ENCODE data around the gene OR2K2.

The OR2K2 gene, protein sequence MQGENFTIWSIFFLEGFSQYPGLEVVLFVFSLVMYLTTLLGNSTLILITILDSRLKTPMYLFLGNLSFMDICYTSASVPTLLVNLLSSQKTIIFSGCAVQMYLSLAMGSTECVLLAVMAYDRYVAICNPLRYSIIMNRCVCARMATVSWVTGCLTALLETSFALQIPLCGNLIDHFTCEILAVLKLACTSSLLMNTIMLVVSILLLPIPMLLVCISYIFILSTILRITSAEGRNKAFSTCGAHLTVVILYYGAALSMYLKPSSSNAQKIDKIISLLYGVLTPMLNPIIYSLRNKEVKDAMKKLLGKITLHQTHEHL

DNA sequence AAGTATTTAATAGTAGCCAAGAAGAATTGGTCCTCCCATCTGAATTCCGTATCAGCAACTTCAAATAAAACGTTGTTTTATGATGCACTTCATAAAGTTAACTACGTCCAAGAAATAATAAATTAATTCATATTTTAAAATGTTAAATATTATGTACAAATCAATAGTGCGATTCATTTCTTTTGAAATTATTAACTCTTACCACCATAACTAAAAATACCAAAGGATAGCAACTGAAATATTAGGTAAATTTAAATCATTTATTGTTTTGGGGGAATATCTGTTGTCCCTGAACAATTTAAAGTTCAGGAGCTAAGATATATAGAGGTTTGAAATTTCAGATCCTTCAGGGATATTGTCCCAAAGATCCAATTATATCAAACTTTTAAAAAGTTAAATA, at the start of gene OR2K2:
Gene OR2K2 (minus strand): TSS at position 101 of the 400 bp plus-strand sequence. CDS start 1,791 bp downstream, outside the sequence.
- no peak within 1 kb of the TSS for H3K4me3 ChIP-seq (ENCODE audit: low read length)
- H3K27ac ChIP-seq (ENCODE audit: low read depth, low read length) = no peak within 1 kb of the TSS
- no peaks in the 10 kb centered on the region for H3K27me3 ChIP-seq (ENCODE audit: control insufficient read depth, insufficient read depth, low read length)
- no peak within 1 kb of the TSS for H3K9ac ChIP-seq (ENCODE audit: low read length)
- no peaks in the 10 kb centered on the region for H3K4me1 ChIP-seq (ENCODE audit: control insufficient read depth, insufficient read depth, low read length)
- no peaks in the 10 kb centered on the region for H3K36me3 ChIP-seq (ENCODE audit: control insufficient read depth, insufficient read depth, low read length)

DNA sequence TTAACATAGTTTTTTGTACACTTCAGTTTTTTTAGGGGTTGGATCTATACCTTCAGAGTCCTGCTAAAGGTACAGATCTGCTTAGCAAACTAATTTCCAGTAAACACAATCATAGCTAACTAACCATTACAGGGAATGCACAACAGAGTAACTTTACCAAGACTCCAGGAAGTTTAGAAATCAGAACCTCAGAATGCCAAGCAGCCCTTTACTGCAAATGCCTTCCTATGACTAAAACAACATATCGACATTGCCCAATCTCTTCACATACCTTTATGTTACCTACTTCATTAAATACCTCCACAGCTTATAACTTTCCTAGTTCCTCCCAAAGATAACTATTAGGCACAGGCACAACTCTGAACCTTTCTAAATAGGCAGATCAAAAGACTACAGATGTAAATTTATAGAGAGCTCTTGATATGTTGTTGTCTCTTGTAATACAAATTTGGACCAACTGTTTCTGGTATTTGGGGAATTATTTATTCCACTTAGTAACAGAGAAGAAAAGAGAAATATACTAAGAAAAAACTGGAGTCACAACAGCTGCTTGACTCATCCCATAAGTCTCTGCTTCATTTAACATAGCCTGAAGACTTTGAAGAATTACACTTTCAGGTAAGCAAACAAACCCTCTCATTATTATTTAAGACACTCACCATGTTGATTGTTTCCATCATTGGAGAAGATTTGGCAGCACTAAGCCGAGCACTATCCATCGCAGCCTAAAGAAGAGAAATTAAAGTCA, 46.0 kb upstream of the OR2K2 start:
- Histone ChIP-seq H3K36me3 (ENCODE audit: control insufficient read depth, insufficient read depth, low read length) (peaks cover 18% of the 10 kb centered on the region), H3K27ac (ENCODE audit: low read depth, low read length) (no peak overlapping the region), H3K27me3 (ENCODE audit: control insufficient read depth, insufficient read depth, low read length) (no peaks in the 10 kb centered on the region), H3K4me1 (ENCODE audit: control insufficient read depth, insufficient read depth, low read length) (no peaks in the 10 kb centered on the region), H3K4me3 (ENCODE audit: low read length) (no peak overlapping the region), H3K9ac (ENCODE audit: low read length) (no peak overlapping the region)

DNA sequence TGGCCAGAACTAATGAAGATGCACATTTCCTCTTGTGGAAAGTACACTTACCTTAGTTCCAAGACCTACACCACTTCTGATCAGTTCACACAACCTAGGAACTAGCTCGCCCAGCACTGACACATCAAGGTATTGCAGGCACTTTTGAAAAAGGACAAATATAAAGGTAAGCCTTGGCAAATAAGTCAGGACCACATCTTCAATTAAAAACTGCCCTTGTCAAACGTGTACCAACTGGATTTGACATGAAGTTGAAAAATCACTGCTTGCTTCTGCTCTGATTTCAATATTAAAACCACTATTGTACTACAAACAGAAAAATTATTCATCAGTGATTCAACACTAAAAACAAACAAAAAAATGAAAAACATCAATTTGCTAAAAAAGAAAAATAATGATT, 45.0 kb upstream of the OR2K2 start:
- Histone ChIP-seq H3K27me3 (ENCODE audit: control insufficient read depth, insufficient read depth, low read length) (no peaks in the 10 kb centered on the region), H3K4me1 (ENCODE audit: control insufficient read depth, insufficient read depth, low read length) (no peaks in the 10 kb centered on the region), H3K4me3 (ENCODE audit: low read length) (no peak overlapping the region), H3K36me3 (ENCODE audit: control insufficient read depth, insufficient read depth, low read length) (peaks cover 26% of the 10 kb centered on the region), H3K27ac (ENCODE audit: low read depth, low read length) (no peak overlapping the region), H3K9ac (ENCODE audit: low read length) (no peak overlapping the region)

DNA sequence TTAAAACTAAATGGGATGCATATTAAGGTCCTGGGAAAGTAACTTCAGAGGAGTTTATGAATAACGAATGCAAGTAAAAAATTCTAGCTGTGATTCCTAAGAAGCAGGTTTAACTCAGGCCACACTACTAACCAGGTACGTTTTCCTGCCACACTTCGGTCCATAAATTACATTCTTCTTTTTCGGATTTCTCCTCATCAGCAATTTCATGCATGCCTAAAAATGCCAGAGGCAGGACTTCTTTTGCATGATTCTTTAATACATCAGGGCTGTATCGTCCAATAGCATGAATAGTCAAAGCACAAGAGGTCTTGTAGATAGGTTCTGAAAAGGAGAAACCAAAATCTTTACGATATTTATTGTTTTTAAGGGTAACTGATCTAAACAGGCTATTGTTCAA, 42.3 kb upstream of the OR2K2 start:
- H3K36me3 ChIP-seq (ENCODE audit: control insufficient read depth, insufficient read depth, low read length) = peaks cover 40% of the 10 kb centered on the region
- no peak overlapping the region for H3K4me3 ChIP-seq (ENCODE audit: low read length)
- no peak overlapping the region for H3K27ac ChIP-seq (ENCODE audit: low read depth, low read length)
- H3K27me3 ChIP-seq (ENCODE audit: control insufficient read depth, insufficient read depth, low read length) = no peaks in the 10 kb centered on the region
- H3K4me1 ChIP-seq (ENCODE audit: control insufficient read depth, insufficient read depth, low read length) = no peaks in the 10 kb centered on the region
- no peak overlapping the region for H3K9ac ChIP-seq (ENCODE audit: low read length)

- H3K4me1 ChIP-seq (ENCODE audit: control insufficient read depth, insufficient read depth, low read length) = no peaks in the 10 kb centered on the region
- no peaks in the 10 kb centered on the region for H3K27me3 ChIP-seq (ENCODE audit: control insufficient read depth, insufficient read depth, low read length)
- H3K9ac ChIP-seq (ENCODE audit: low read length) = no peak overlapping the region
- no peak overlapping the region for H3K4me3 ChIP-seq (ENCODE audit: low read length)
- no peak overlapping the region for H3K27ac ChIP-seq (ENCODE audit: low read depth, low read length)
- H3K36me3 ChIP-seq (ENCODE audit: control insufficient read depth, insufficient read depth, low read length) = peaks cover 45% of the 10 kb centered on the region
These were observed 37.0 kb upstream of the OR2K2 start for GRCh38 chr9:111366978-111367377.

DNA sequence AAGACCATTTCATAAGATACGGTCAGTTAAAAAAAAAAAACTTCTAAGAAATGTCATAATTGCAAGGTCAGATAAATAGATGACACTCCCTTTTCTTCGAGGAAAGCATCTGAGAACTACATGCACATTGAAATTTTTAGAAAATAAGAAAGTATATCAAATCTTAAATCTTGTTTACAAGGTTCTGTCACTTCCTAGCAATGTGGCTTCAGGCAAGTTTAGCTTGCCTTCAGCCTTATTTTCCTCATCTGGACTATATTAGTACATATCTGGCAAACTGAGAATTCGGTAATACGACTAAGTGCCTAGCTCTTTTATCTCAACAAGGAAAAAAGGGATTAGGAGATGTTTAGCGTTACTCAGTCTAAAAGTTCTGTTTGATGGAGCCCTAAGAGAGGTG, 32.5 kb upstream of the OR2K2 start:
- Histone ChIP-seq H3K4me3 (ENCODE audit: low read length) (no peak overlapping the region), H3K4me1 (ENCODE audit: control insufficient read depth, insufficient read depth, low read length) (no peaks in the 10 kb centered on the region), H3K9ac (ENCODE audit: low read length) (no peak overlapping the region), H3K27ac (ENCODE audit: low read depth, low read length) (no peak overlapping the region), H3K36me3 (ENCODE audit: control insufficient read depth, insufficient read depth, low read length) (peaks cover 15% of the 10 kb centered on the region), H3K27me3 (ENCODE audit: control insufficient read depth, insufficient read depth, low read length) (no peaks in the 10 kb centered on the region)

GRCh38 chr9:111360881-111361280, 30.9 kb upstream of the OR2K2 start:
- Histone ChIP-seq H3K27me3 (ENCODE audit: control insufficient read depth, insufficient read depth, low read length) (no peaks in the 10 kb centered on the region), H3K4me1 (ENCODE audit: control insufficient read depth, insufficient read depth, low read length) (peaks cover 2% of the 10 kb centered on the region), H3K36me3 (ENCODE audit: control insufficient read depth, insufficient read depth, low read length) (peaks cover 11% of the 10 kb centered on the region), H3K27ac (ENCODE audit: low read depth, low read length) (no peak overlapping the region), H3K4me3 (ENCODE audit: low read length) (no peak overlapping the region), H3K9ac (ENCODE audit: low read length) (no peak overlapping the region)

DNA sequence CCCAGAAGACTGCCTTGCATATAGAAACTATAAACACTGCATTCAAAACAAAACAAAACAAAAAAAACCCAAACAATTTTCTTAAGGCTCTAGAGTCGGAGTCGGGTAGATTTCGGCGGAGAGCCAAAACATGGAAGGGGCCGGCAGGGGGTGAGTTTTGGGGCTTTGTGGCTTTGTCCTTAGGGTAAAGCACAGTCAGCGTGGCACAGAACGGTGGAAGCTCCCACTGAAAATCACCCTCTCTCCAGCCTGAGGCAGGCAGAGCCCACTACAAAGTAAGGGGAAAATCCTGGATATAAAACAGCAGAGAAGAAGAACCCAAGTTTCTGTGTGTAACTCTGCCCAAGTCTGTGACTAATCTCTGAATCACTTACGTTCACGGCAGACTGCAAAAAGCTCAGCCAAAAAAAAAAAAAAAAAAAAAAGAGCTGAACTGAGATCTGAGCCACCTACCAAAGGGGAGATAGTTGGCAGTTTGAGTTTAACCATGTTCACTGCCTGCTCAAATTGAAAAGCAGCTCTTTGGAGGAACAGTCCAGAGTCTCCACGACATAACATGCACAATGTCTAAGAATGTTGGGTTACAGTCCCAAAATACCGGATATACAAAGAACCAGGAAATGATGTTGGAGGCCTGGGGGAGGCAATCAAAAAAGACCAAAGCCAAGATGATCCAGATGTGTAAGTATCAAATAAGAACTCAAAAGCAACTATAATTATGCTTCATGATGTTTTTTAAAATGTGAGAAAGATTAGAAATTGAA, 26.6 kb upstream of the OR2K2 start:
- H3K36me3 ChIP-seq (ENCODE audit: control insufficient read depth, insufficient read depth, low read length) = no peaks in the 10 kb centered on the region
- H3K4me3 ChIP-seq (ENCODE audit: low read length) = no peak overlapping the region
- H3K4me1 ChIP-seq (ENCODE audit: control insufficient read depth, insufficient read depth, low read length) = peaks cover 2% of the 10 kb centered on the region
- H3K27ac ChIP-seq (ENCODE audit: low read depth, low read length) = peak overlapping the region; percentile 6
- no peaks in the 10 kb centered on the region for H3K27me3 ChIP-seq (ENCODE audit: control insufficient read depth, insufficient read depth, low read length)
- no peak overlapping the region for H3K9ac ChIP-seq (ENCODE audit: low read length)

GRCh38 chr9:111352545-111352944, 22.5 kb upstream of the OR2K2 start:
- Histone ChIP-seq H3K27ac (ENCODE audit: low read depth, low read length) (no peak overlapping the region), H3K9ac (ENCODE audit: low read length) (no peak overlapping the region), H3K4me3 (ENCODE audit: low read length) (no peak overlapping the region), H3K36me3 (ENCODE audit: control insufficient read depth, insufficient read depth, low read length) (no peaks in the 10 kb centered on the region), H3K27me3 (ENCODE audit: control insufficient read depth, insufficient read depth, low read length) (no peaks in the 10 kb centered on the region), H3K4me1 (ENCODE audit: control insufficient read depth, insufficient read depth, low read length) (peaks cover 2% of the 10 kb centered on the region)

DNA sequence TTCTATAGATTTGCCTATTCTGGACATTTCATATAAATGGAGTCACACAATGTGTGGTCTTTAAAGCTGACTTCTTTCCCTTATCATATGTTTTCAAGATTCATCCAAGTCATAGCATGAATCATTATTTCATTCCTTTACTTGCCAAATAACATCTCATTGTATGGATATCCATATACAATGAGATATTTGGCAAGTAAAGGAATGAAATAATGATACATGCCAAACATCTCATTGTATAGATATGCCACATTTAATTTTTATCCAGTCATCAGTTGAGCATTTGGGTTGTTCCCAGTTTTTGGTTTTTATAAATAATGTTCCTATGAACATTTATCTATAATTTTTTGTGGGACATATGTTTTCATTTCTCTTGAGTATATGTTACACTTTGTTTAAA, 20.5 kb upstream of the OR2K2 start:
- Histone ChIP-seq H3K27ac (ENCODE audit: low read depth, low read length) (no peak overlapping the region), H3K27me3 (ENCODE audit: control insufficient read depth, insufficient read depth, low read length) (no peaks in the 10 kb centered on the region), H3K36me3 (ENCODE audit: control insufficient read depth, insufficient read depth, low read length) (no peaks in the 10 kb centered on the region), H3K4me1 (ENCODE audit: control insufficient read depth, insufficient read depth, low read length) (no peaks in the 10 kb centered on the region), H3K9ac (ENCODE audit: low read length) (no peak overlapping the region), H3K4me3 (ENCODE audit: low read length) (no peak overlapping the region)

DNA sequence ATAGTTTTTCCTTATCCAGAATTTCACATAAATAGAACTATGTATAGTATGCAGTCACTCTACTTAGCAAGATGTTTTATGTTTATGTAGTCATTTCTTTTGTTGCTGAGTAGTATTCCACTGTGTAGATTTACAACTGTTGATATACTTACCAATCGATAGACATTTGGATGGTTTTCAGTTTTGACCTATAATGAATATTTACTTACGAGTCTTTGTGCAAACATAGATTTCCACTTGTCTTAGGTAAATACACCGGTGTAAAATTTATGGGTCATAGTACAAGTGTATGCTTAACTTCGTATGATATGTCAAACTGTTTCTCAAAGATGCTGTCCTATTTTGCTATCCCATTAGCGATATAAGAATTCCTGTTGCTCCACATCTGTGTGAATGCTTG, 19.7 kb upstream of the OR2K2 start:
- no peak overlapping the region for H3K4me3 ChIP-seq (ENCODE audit: low read length)

GRCh38 chr9:111348821-111349271, 18.8 kb upstream of the OR2K2 start:
- Histone ChIP-seq H3K27me3 (ENCODE audit: control insufficient read depth, insufficient read depth, low read length) (no peaks in the 10 kb centered on the region), H3K36me3 (ENCODE audit: control insufficient read depth, insufficient read depth, low read length) (no peaks in the 10 kb centered on the region), H3K4me1 (ENCODE audit: control insufficient read depth, insufficient read depth, low read length) (no peaks in the 10 kb centered on the region), H3K4me3 (ENCODE audit: low read length) (no peak overlapping the region), H3K27ac (ENCODE audit: low read depth, low read length) (no peak overlapping the region), H3K9ac (ENCODE audit: low read length) (no peak overlapping the region)

More for the DNA sequence above, 19.7 kb upstream of the OR2K2 start:
- H3K4me1 ChIP-seq (ENCODE audit: control insufficient read depth, insufficient read depth, low read length) = no peaks in the 10 kb centered on the region
- no peaks in the 10 kb centered on the region for H3K36me3 ChIP-seq (ENCODE audit: control insufficient read depth, insufficient read depth, low read length)
- no peak overlapping the region for H3K9ac ChIP-seq (ENCODE audit: low read length)
- H3K27me3 ChIP-seq (ENCODE audit: control insufficient read depth, insufficient read depth, low read length) = no peaks in the 10 kb centered on the region
- H3K27ac ChIP-seq (ENCODE audit: low read depth, low read length) = no peak overlapping the region
